Activated T-helper 2 cell treated with anti-CD3 and anti-CD28 coated beads, Interferon-gamma antibody, Interleukin-2, Interleukin-4, amounts not matched to agents 10 μg/mL and 5 μg/mL and 100 μg/mL, durations not matched to agents 14 hours and 24 hours and 36 hours (primary cell): ENCODE data around the gene TEC. TPM values are rescaled to one million over a fixed set of nuclear protein-coding genes. Genes with fewer than 3 reads are reported as not detected.

Source experiments
- DNase-seq: peaks from one replicate; pipeline ENCODE4 v3.0.0; 2021; ENCODE audit warnings: low spot score
- H3K27ac Mint-ChIP-seq: one replicate; pipeline ENCODE4 v1.8.0; 2021; ENCODE audit warnings: mixed read lengths
- H3K27me3 Mint-ChIP-seq: one replicate; pipeline ENCODE4 v1.8.0; 2021; ENCODE audit warnings: low read depth, mixed read lengths
- H3K36me3 Mint-ChIP-seq: one replicate; pipeline ENCODE4 v1.8.0; 2021; ENCODE audit warnings: low read depth, mixed read lengths
- H3K4me1 Mint-ChIP-seq: one replicate; pipeline ENCODE4 v1.8.0; 2021; ENCODE audit warnings: low read depth, mixed read lengths
- H3K4me3 Mint-ChIP-seq: one replicate; pipeline ENCODE4 v1.8.0; 2021; ENCODE audit warnings: low read depth, mild to moderate bottlenecking, moderate library complexity, mixed read lengths
- H3K9me3 Mint-ChIP-seq: one replicate; pipeline ENCODE4 v1.8.0; 2021; ENCODE audit warnings: mixed read lengths
- intact Hi-C: fragments of 100-400 bp; cut with micrococcal nuclease; formaldehyde crosslinking; loops from one replicate; pipeline ENCODE4 v1.15.1; 2023
- total RNA-seq: library from RNA; stranded (reverse); gene quantifications from 2 replicates; pipeline ENCODE4 v1.2.3, GENCODE V29; 2022

The TEC gene
- total RNA-seq, 1 donor from 2014 or later = 2.2 TPM

GRCh38 chr4:48130100-48130499 is 139.5 kb downstream of the TEC start:
- Mint-ChIP-seq H3K9me3 (no peaks in the 10 kb centered on the region), H3K4me1 (peaks cover 71% of the 10 kb centered on the region), H3K27ac (peak overlapping the region; percentile 89), H3K36me3 (peaks cover 11% of the 10 kb centered on the region), H3K27me3 (no peaks in the 10 kb centered on the region), H3K4me3 (no peak overlapping the region)
- intact Hi-C loops = no loop called here
- DNase-seq = no peak

- no peaks in the 10 kb centered on the region for H3K9me3 Mint-ChIP-seq
- H3K36me3 Mint-ChIP-seq = peaks cover 11% of the 10 kb centered on the region
- H3K27me3 Mint-ChIP-seq = no peaks in the 10 kb centered on the region
- intact Hi-C loops = loop anchor here (1.0 to 10.0 kb wide), 3 partner anchors 33 to 215 kb away; partner anchors contain the start of genes NFXL1 and SLAIN2
- peak overlapping the region; percentile 89 for H3K27ac Mint-ChIP-seq
- DNase-seq = no peak
- H3K4me1 Mint-ChIP-seq = peaks cover 66% of the 10 kb centered on the region
- H3K4me3 Mint-ChIP-seq = peak overlapping the region; percentile 45
Measured at GRCh38 chr4:48129307-48130014, 140.2 kb downstream of the TEC start.

- H3K4me3 Mint-ChIP-seq = peak overlapping the region; percentile 3
- peaks cover 2% of the 10 kb centered on the region for H3K27me3 Mint-ChIP-seq
- H3K27ac Mint-ChIP-seq = peak overlapping the region; percentile 74
- no peaks in the 10 kb centered on the region for H3K9me3 Mint-ChIP-seq
- peak; percentile 72 for DNase-seq
- peaks cover 54% of the 10 kb centered on the region for H3K4me1 Mint-ChIP-seq
- H3K36me3 Mint-ChIP-seq = peaks cover 11% of the 10 kb centered on the region
- intact Hi-C loops = loop anchor here (1.0 to 10.0 kb wide), 7 partner anchors 11 to 254 kb away; partner anchors contain the start of genes NFXL1, SLAIN2 and TEC
Measured at GRCh38 chr4:48127682-48128404, 141.8 kb downstream of the TEC start.

GRCh38 chr4:48127231-48127630 is 142.4 kb downstream of the TEC start:
- peaks cover 2% of the 10 kb centered on the region for H3K27me3 Mint-ChIP-seq
- peaks cover 11% of the 10 kb centered on the region for H3K36me3 Mint-ChIP-seq
- no peak overlapping the region for H3K27ac Mint-ChIP-seq
- H3K9me3 Mint-ChIP-seq = no peaks in the 10 kb centered on the region
- no peak for DNase-seq
- intact Hi-C loops = loop anchor here (10.0 kb wide), 1 partner anchor 212 kb away; the partner anchor contains the start of gene NFXL1
- H3K4me3 Mint-ChIP-seq = no peak overlapping the region
- H3K4me1 Mint-ChIP-seq = peaks cover 53% of the 10 kb centered on the region

GRCh38 chr4:48126621-48127020 is 143.0 kb downstream of the TEC start:
- H3K4me3 Mint-ChIP-seq = no peak overlapping the region
- no peak overlapping the region for H3K27ac Mint-ChIP-seq
- peaks cover 7% of the 10 kb centered on the region for H3K36me3 Mint-ChIP-seq

GRCh38 chr4:48124870-48125269 is 144.8 kb downstream of the TEC start:
- peaks cover 2% of the 10 kb centered on the region for H3K27me3 Mint-ChIP-seq
- no peak overlapping the region for H3K4me3 Mint-ChIP-seq
- DNase-seq = no peak
- peaks cover 4% of the 10 kb centered on the region for H3K36me3 Mint-ChIP-seq
- H3K27ac Mint-ChIP-seq = no peak overlapping the region
- intact Hi-C loops = loop anchor here (10.0 kb wide), 1 partner anchor 210 kb away; the partner anchor contains the start of gene NFXL1
- H3K4me1 Mint-ChIP-seq = peaks cover 33% of the 10 kb centered on the region
- no peaks in the 10 kb centered on the region for H3K9me3 Mint-ChIP-seq

More at GRCh38 chr4:48126621-48127020, 143.0 kb downstream of the TEC start:
- H3K4me1 Mint-ChIP-seq = peaks cover 49% of the 10 kb centered on the region
- H3K27me3 Mint-ChIP-seq = peaks cover 2% of the 10 kb centered on the region
- no peak for DNase-seq
- H3K9me3 Mint-ChIP-seq = no peaks in the 10 kb centered on the region
- intact Hi-C loops = loop anchor here (10.0 kb wide), 1 partner anchor 212 kb away; the partner anchor contains the start of gene NFXL1

GRCh38 chr4:48122756-48123155 is 146.9 kb downstream of the TEC start:
- H3K4me1 Mint-ChIP-seq = peaks cover 16% of the 10 kb centered on the region
- no peaks in the 10 kb centered on the region for H3K9me3 Mint-ChIP-seq
- intact Hi-C loops = loop anchor here (10.0 kb wide), 1 partner anchor 208 kb away; the partner anchor contains the start of gene NFXL1
- no peaks in the 10 kb centered on the region for H3K36me3 Mint-ChIP-seq
- H3K27ac Mint-ChIP-seq = no peak overlapping the region
- H3K27me3 Mint-ChIP-seq = peaks cover 2% of the 10 kb centered on the region
- no peak for DNase-seq
- no peak overlapping the region for H3K4me3 Mint-ChIP-seq

- peaks cover 2% of the 10 kb centered on the region for H3K27me3 Mint-ChIP-seq
- DNase-seq = no peak
- H3K4me3 Mint-ChIP-seq = no peak overlapping the region
- intact Hi-C loops = loop anchor here (10.0 kb wide), 1 partner anchor 206 kb away; the partner anchor contains the start of gene NFXL1
- H3K36me3 Mint-ChIP-seq = no peaks in the 10 kb centered on the region
- H3K9me3 Mint-ChIP-seq = no peaks in the 10 kb centered on the region
- H3K4me1 Mint-ChIP-seq = peaks cover 8% of the 10 kb centered on the region
- no peak overlapping the region for H3K27ac Mint-ChIP-seq
Measured at GRCh38 chr4:48121180-48121579, 148.5 kb downstream of the TEC start.

- H3K36me3 Mint-ChIP-seq = no peaks in the 10 kb centered on the region
- no peak for DNase-seq
- peaks cover 8% of the 10 kb centered on the region for H3K4me1 Mint-ChIP-seq
- no peaks in the 10 kb centered on the region for H3K9me3 Mint-ChIP-seq
- no peak overlapping the region for H3K4me3 Mint-ChIP-seq
- intact Hi-C loops = loop anchor here (10.0 kb wide), 1 partner anchor 205 kb away; the partner anchor contains the start of gene NFXL1
- H3K27me3 Mint-ChIP-seq = peaks cover 2% of the 10 kb centered on the region
- no peak overlapping the region for H3K27ac Mint-ChIP-seq
Measured at GRCh38 chr4:48120132-48120531, 149.5 kb downstream of the TEC start.

- Mint-ChIP-seq H3K27me3 (peaks cover 2% of the 10 kb centered on the region), H3K27ac (no peak overlapping the region), H3K4me1 (peaks cover 6% of the 10 kb centered on the region), H3K4me3 (no peak overlapping the region), H3K9me3 (no peaks in the 10 kb centered on the region), H3K36me3 (no peaks in the 10 kb centered on the region)
- no peak for DNase-seq
- intact Hi-C loops = loop anchor here (10.0 kb wide), 1 partner anchor 205 kb away; the partner anchor contains the start of gene NFXL1
Measured at GRCh38 chr4:48119646-48120045, 150.0 kb downstream of the TEC start.

- no peak overlapping the region for H3K27ac Mint-ChIP-seq
- no peaks in the 10 kb centered on the region for H3K27me3 Mint-ChIP-seq
- no peak for DNase-seq
- intact Hi-C loops = no loop called here
- H3K4me1 Mint-ChIP-seq = peaks cover 6% of the 10 kb centered on the region
- H3K36me3 Mint-ChIP-seq = no peaks in the 10 kb centered on the region
- no peak overlapping the region for H3K4me3 Mint-ChIP-seq
- H3K9me3 Mint-ChIP-seq = no peaks in the 10 kb centered on the region
Measured at GRCh38 chr4:48118081-48118480, 151.6 kb downstream of the TEC start.

- Mint-ChIP-seq H3K4me3 (no peak overlapping the region), H3K27me3 (no peaks in the 10 kb centered on the region), H3K9me3 (no peaks in the 10 kb centered on the region), H3K27ac (no peak overlapping the region), H3K36me3 (no peaks in the 10 kb centered on the region), H3K4me1 (peaks cover 6% of the 10 kb centered on the region)
- DNase-seq = no peak
- intact Hi-C loops = no loop called here
Measured at GRCh38 chr4:48116582-48116981, 153.1 kb downstream of the TEC start.
